Retinal pigment epithelial cell (primary cell): ENCODE measurements around the gene GPBAR1.

Experiments used
- DNase-seq: peaks from one replicate; pipeline ENCODE4 v3.0.0-alpha.2; 2010; ENCODE audit warnings: low read depth
- H3K4me3 ChIP-seq: 2 replicates; pipeline ENCODE4 v1.5.1; 2011; ENCODE audit warnings: mild to moderate bottlenecking, low read length, control low read depth, moderate library complexity
- TF ChIP-seq, protein P1 (sequence below): conservative IDR thresholded peaks from 2 replicates; pipeline ENCODE4 v1.5.1; 2011; ENCODE audit warnings: low read depth, low read length, control low read depth, inconsistent platforms

GPBAR1 gene

GRCh38 chr2:218262631-218263586 lies 2.1 kb downstream of the GPBAR1 start:
- DNase-seq: no peak
- TF ChIP-seq, protein P1, sequence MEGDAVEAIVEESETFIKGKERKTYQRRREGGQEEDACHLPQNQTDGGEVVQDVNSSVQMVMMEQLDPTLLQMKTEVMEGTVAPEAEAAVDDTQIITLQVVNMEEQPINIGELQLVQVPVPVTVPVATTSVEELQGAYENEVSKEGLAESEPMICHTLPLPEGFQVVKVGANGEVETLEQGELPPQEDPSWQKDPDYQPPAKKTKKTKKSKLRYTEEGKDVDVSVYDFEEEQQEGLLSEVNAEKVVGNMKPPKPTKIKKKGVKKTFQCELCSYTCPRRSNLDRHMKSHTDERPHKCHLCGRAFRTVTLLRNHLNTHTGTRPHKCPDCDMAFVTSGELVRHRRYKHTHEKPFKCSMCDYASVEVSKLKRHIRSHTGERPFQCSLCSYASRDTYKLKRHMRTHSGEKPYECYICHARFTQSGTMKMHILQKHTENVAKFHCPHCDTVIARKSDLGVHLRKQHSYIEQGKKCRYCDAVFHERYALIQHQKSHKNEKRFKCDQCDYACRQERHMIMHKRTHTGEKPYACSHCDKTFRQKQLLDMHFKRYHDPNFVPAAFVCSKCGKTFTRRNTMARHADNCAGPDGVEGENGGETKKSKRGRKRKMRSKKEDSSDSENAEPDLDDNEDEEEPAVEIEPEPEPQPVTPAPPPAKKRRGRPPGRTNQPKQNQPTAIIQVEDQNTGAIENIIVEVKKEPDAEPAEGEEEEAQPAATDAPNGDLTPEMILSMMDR: no peak

DNA sequence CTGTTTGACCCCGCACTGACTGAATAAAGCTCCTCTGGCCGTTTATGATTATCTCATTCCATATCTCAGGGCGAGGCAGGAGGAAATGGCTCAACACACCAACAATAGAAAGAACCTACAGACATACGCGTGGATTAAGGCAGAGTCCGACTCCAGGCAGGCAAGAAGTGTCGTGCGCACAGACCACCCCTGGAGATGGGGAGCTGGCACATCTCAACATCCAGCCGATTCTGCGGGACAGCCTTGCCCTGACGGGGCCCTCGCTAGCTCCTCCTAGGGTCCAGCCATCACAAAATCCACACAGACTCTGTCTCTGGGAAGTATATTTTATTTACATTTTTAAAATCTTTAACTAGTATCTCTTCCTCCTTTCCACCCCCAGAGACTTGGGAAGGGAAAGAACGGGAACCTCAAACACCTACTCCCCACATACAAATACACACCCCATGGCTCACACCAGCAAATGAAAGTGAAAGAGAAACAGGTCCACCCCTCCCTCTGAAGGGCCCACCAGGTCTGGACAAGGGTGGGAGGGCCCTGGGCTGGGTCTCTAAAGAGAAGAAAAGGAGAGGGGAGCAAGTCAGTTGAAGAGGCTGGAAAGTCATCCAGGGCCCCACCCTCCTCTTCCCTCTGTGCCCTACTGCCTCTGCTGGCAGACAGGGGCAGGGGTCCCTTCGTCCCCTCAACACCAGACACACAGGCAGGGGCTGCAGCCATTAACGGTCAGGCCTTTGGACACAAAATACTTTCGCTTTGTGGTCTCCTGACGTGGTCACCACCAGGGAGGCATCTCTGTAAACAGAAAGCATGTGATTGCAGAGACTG lies 3.2 kb downstream of the GPBAR1 start:
- H3K4me3 ChIP-seq: no peak overlapping the region
- TF ChIP-seq, protein P1: no peak
- no peak for DNase-seq

More at GRCh38 chr2:218262631-218263586, 2.1 kb downstream of the GPBAR1 start:
- no peak overlapping the region for H3K4me3 ChIP-seq

DNA sequence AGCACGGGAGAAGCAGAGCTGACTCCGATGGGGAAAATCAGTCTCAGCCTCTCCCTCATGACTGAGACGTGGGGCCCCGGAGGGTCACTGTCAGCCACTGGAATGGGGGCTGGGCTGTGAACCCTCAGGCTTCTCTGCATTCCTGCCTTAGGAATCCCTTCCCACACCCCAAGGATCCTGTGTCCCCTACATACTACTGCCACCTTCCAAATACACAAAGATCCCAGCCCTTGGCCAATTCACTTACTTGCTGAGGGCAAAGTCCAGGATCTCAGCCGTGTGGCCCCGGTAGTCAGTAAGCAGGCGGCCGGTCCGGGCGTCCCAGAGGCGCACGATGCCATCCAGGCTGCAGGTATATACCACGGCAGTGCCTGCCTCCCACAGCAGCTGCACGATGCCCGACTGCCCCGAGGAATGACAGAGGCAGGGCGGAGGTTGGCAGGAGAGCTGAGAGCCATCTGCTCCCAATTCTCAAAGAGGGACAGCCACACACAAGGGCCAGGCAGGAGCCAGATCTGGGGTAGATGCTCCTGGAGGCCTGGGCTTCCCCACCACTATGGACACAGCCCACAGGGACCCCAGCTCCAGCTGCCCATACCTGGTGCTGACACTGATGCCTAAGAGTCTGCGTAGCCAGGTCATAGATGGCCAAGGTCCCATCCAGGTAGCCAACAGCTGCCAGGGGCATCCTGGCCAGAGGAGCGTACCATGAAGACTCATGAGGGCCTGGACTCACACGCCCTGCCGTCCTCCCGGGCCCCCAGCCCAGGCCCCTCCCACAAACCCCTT lies 4.2 kb downstream of the GPBAR1 start:
- no peak for DNase-seq
- TF ChIP-seq, protein P1: no peak
- no peak overlapping the region for H3K4me3 ChIP-seq

- TF ChIP-seq, protein P1: no peak
Observed at GRCh38 chr2:218265626-218266025, 4.8 kb downstream of the GPBAR1 start.

DNA sequence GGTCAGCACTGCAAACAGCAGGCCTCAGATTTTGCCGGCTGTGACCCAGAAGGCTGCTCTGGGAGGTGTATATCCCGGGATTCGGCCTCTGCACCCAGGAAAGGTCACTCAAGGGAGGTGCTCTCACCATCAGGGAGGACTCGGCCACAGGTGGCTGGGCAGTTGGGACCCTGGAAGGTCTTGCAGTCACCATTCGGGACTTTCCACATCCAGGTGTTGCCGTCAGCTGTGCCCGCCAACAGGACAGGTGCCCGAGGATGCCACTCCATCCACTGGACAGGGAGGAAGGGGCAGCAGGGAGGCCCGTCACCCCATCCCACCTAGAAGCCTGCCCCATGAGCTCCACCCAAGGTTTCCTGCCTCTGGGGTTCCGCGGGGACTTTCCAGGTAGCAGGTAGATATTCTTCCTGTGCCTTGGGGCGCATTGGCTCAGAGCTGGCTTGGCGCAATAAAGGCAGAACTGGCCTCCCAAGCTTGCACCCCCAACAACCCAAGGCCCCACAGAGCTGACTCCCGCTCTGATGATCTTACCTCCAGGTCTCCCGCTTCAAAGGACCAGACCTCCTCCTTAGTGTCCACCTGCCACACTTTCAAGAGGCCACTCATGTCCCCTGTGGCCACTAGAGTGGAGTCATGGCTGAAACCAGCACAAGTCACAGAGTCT lies 5.6 kb downstream of the GPBAR1 start:
- TF ChIP-seq, protein P1: no peak
- no peak for DNase-seq

More at GRCh38 chr2:218265626-218266025, 4.8 kb downstream of the GPBAR1 start:
- H3K4me3 ChIP-seq: no peak overlapping the region
- no peak for DNase-seq

DNA sequence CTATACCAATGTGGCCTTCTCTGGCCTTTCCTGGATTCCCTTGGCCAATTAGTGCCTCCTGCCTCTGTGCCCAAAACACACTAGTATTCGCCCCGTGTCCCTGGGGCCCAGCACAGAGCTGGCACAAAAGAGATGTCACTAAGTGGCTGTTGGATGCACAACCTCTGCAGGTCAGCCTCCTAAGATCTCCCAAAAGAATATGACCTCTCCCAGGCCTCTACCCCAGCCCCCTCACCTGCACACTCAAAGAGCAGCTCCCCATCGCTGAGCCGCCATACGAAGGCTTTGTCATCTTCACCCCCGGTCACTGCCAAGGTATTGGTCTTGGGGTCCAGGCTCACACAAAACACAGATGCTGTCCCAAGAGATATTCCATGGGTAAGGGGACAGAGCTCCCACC lies 6.4 kb downstream of the GPBAR1 start:
- TF ChIP-seq, protein P1: no peak
- no peak for DNase-seq
- no peak overlapping the region for H3K4me3 ChIP-seq

More for the DNA sequence above, 5.6 kb downstream of the GPBAR1 start:
- H3K4me3 ChIP-seq: no peak overlapping the region
